Posterior vena cava (tissue), 2 donors: ENCODE measurements around the gene SLC27A3. TPM values are rescaled to one million over a fixed set of nuclear protein-coding genes. Genes with fewer than 3 reads are reported as not detected.
A peak's percentile ranks its signal among the peaks of the same experiment; 100 is the strongest.
"Not testable (repeated sequence)": the region's sequence is repeated elsewhere in the genome, so short reads cannot be mapped to it uniquely, and the experiment has no call there.

Experiments used
- DNase-seq: peaks from one replicate; pipeline ENCODE4 v3.0.0-alpha.2; 2020; ENCODE audit warnings: low spot score
- intact Hi-C, 2 donors: fragments of 100-400 bp; cut with DNase I; formaldehyde crosslinking; loops; one replicate each; pipeline versions ENCODE4 v1.14.1 to v1.14.2; 2022 to 2023
- total RNA-seq, 2 donors: library from RNA; stranded (reverse); fragmentation: NEBNext Ultra II Directional; extraction: Animal tissue kit (Norgen Biotek cat#: 25700); gene quantifications; one replicate each; pipeline ENCODE4 v1.2.1, GENCODE V29; 2021
- donor health status: DM: yes; HTN: yes; CAD: no.
- donor health status: DM: yes; HTN: yes; CAD: no.

Gene SLC27A3
- total RNA-seq, 2 donors from 2014 or later = 60.5 to 64.5 TPM

- intact Hi-C loops = loop anchor here (1.0 to 10.0 kb wide), 2 partner anchors 21 to 238 kb away; no protein-coding TSS in a partner anchor
- peak; percentile 91 for DNase-seq
Observed at GRCh38 chr1:153752571-153753195, 22.5 kb upstream of the SLC27A3 start.

GRCh38 chr1:153754266-153754665, 20.9 kb upstream of the SLC27A3 start:
- DNase-seq = no peak
- intact Hi-C loops = loop anchor here in 1 of 2 donors (10.0 kb wide), 1 partner anchor 239 kb away; no protein-coding TSS in a partner anchor

- DNase-seq = no peak
- intact Hi-C loops = no loop called here
Observed at GRCh38 chr1:153760440-153760839, 14.8 kb upstream of the SLC27A3 start.

GRCh38 chr1:153763365-153764225, 11.6 kb upstream of the SLC27A3 start:
- intact Hi-C loops = no loop called here
- DNase-seq = no peak

- DNase-seq = no peak
- intact Hi-C loops = no loop called here
Observed at GRCh38 chr1:153764310-153764709, 10.9 kb upstream of the SLC27A3 start.

GRCh38 chr1:153766663-153767062, 8.5 kb upstream of the SLC27A3 start:
- intact Hi-C loops = loop anchor here in 1 of 2 donors (5.0 kb wide), 1 partner anchor 89 kb away; the partner anchor contains the start of gene NPR1

GRCh38 chr1:153767519-153767918, 7.7 kb upstream of the SLC27A3 start:
- intact Hi-C loops = loop anchor here in 1 of 2 donors (5.0 kb wide), 1 partner anchor 90 kb away; the partner anchor contains the start of gene NPR1
- no peak for DNase-seq

More at GRCh38 chr1:153766663-153767062, 8.5 kb upstream of the SLC27A3 start:
- DNase-seq = not testable (repeated sequence)

- DNase-seq = no peak
- intact Hi-C loops = loop anchor here in 1 of 2 donors (5.0 kb wide), 1 partner anchor 91 kb away; the partner anchor contains the start of gene NPR1
Observed at GRCh38 chr1:153768316-153769181, 6.7 kb upstream of the SLC27A3 start.

- no peak for DNase-seq
- intact Hi-C loops = loop anchor here in 1 of 2 donors (5.0 kb wide), 1 partner anchor 92 kb away; the partner anchor contains the start of gene NPR1
Observed at GRCh38 chr1:153769221-153769620, 6.0 kb upstream of the SLC27A3 start.

GRCh38 chr1:153770797-153771196, 4.4 kb upstream of the SLC27A3 start:
- DNase-seq = no peak
- intact Hi-C loops = no loop called here

GRCh38 chr1:153771261-153771660, 3.9 kb upstream of the SLC27A3 start:
- no peak for DNase-seq
- intact Hi-C loops = no loop called here

GRCh38 chr1:153771841-153772593, 3.2 kb upstream of the SLC27A3 start:
- DNase-seq = no peak
- intact Hi-C loops = loop anchor here in 1 of 2 donors (2.0 kb wide), 1 partner anchor 93 kb away; the partner anchor contains the start of gene NPR1

GRCh38 chr1:153773096-153773921, 1.9 kb upstream of the SLC27A3 start:
- DNase-seq = no peak
- intact Hi-C loops = loop anchor here in 1 of 2 donors (1.0 to 2.0 kb wide), 2 partner anchors 20 to 95 kb away; partner anchors contain the start of gene NPR1

GRCh38 chr1:153774026-153774595, 1.1 kb upstream of the SLC27A3 start:
- no peak for DNase-seq
- intact Hi-C loops = no loop called here

- intact Hi-C loops = no loop called here
- DNase-seq = peak; percentile 89
Observed at GRCh38 chr1:153775458-153776327, 486 bp downstream of the SLC27A3 start.

- intact Hi-C loops = no loop called here
Observed at GRCh38 chr1:153776352-153776751, 1.1 kb downstream of the SLC27A3 start.

More at GRCh38 chr1:153776352-153776751, 1.1 kb downstream of the SLC27A3 start:
- no peak for DNase-seq
